B cell (primary cell): ENCODE measurements around the gene ZNF415.

Experiments
- EZH2 ChIP-seq: IDR thresholded peaks from 2 replicates; pipeline ENCODE4 v1.6.1; 2012; ENCODE audit warnings: borderline replicate concordance, low read depth, mild to moderate bottlenecking, moderate library complexity, low read length; ENCODE audit not compliant: insufficient read depth, poor library complexity, severe bottlenecking
- TF ChIP-seq, protein P1 (sequence below): fragments of 200-600 bp; IDR thresholded peaks from one replicate; pipeline ENCODE4 v1.8.0; 2022; ENCODE audit warnings: antibody characterized with exemption, mild to moderate bottlenecking

DNA sequence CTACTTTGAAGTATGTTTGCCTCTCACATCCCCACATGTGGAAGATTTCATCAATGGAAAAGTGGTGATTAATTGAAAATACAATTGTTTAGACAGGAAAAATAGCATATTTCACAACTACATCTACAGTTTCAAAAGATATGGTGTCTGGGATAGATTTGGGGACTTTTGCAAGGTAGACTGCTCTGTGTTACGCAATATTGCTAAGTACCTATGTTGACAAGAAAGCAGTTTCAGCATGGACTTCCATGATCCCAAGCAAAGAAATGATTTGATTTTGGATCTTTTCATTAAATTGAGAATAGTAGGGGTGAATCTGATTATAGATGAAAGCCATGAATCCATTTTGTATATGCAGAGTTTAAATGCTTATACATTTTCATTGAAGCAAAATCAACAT is 40.0 kb downstream of the ZNF415 start:
- TF ChIP-seq, protein P1, sequence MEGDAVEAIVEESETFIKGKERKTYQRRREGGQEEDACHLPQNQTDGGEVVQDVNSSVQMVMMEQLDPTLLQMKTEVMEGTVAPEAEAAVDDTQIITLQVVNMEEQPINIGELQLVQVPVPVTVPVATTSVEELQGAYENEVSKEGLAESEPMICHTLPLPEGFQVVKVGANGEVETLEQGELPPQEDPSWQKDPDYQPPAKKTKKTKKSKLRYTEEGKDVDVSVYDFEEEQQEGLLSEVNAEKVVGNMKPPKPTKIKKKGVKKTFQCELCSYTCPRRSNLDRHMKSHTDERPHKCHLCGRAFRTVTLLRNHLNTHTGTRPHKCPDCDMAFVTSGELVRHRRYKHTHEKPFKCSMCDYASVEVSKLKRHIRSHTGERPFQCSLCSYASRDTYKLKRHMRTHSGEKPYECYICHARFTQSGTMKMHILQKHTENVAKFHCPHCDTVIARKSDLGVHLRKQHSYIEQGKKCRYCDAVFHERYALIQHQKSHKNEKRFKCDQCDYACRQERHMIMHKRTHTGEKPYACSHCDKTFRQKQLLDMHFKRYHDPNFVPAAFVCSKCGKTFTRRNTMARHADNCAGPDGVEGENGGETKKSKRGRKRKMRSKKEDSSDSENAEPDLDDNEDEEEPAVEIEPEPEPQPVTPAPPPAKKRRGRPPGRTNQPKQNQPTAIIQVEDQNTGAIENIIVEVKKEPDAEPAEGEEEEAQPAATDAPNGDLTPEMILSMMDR, result no peak
- TF ChIP-seq EZH2, result no peak
